Muscle of leg (tissue), 11 donors: ENCODE results near the gene ARHGAP29. TPM values are rescaled to one million over a fixed set of nuclear protein-coding genes. Genes with fewer than 3 reads are reported as not detected.
A peak's percentile ranks its signal among the peaks of the same experiment; 100 is the strongest.
"Not testable (repeated sequence)": the region's sequence is repeated elsewhere in the genome, so short reads cannot be mapped to it uniquely, and the experiment has no call there.

Experiments used
- DNase-seq: peaks from one replicate; pipeline ENCODE4 v3.0.0; 2013
- H3K27ac ChIP-seq: one replicate; pipeline ENCODE4 v1.5.1; 2013; ENCODE audit warnings: mild to moderate bottlenecking, low read length, control low read depth
- H3K27me3 ChIP-seq: one replicate; pipeline ENCODE4 v1.6.1; 2013; ENCODE audit warnings: low read length; ENCODE audit not compliant: control insufficient read depth, insufficient read depth
- H3K36me3 ChIP-seq: one replicate; pipeline ENCODE4 v1.6.1; 2013; ENCODE audit warnings: low read length; ENCODE audit not compliant: control insufficient read depth, insufficient read depth
- H3K4me1 ChIP-seq: one replicate; pipeline ENCODE4 v1.6.1; 2013; ENCODE audit warnings: low read length; ENCODE audit not compliant: control insufficient read depth, insufficient read depth
- H3K4me3 ChIP-seq: one replicate; pipeline ENCODE4 v1.5.1; 2013; ENCODE audit warnings: low read length, control low read depth
- H3K9me3 ChIP-seq: replicated peaks from 2 replicates; pipeline ENCODE4 v1.6.1; 2013; ENCODE audit warnings: low read depth, low read length; ENCODE audit not compliant: control insufficient read depth
- WGBS: methylation state at CpG from one replicate; pipeline ENCODE4 v1.1.5; 2013; ENCODE audit warnings: missing lambda C conversion rate; ENCODE audit not compliant: insufficient coverage; 5-methylcytosine and 5-hydroxymethylcytosine counted together
- polyA plus RNA-seq, 8 donors: library from polyadenylated mRNA; unstranded; fragments of 120-200 nt; gene quantifications; one replicate each; pipeline versions ENCODE4 v1.2.1 to v1.2.3, GENCODE V29; 2013; ENCODE audit warnings: inconsistent platforms in 1 of 8, low replicate concordance in 1 of 8; ENCODE audit not compliant: insufficient read length in 8 of 8, insufficient read depth in 1 of 8
- total RNA-seq: library from RNA; stranded (reverse); fragments of 120-200 nt; gene quantifications from one replicate; pipeline ENCODE4 v1.2.4, GENCODE V29; 2013

ARHGAP29 gene
- total and polyA plus RNA-seq, 9 donors, result 15.5 to 43.7 (median 34.0) TPM

- DNase-seq, result peak; percentile 62
- Histone ChIP-seq H3K36me3 (no peaks in the 10 kb centered on the region), H3K4me1 (no peaks in the 10 kb centered on the region), H3K4me3 (no peak overlapping the region), H3K9me3 (no peaks in the 10 kb centered on the region), H3K27me3 (no peaks in the 10 kb centered on the region), H3K27ac (no peak overlapping the region)
- no CpG with 5 or more reads among the region's 1 CpG for WGBS
Measured at GRCh38 chr1:94154989-94155388, 82.4 kb downstream of the ARHGAP29 start.

- Histone ChIP-seq H3K36me3 (no peaks in the 10 kb centered on the region), H3K4me3 (no peak overlapping the region), H3K27me3 (no peaks in the 10 kb centered on the region), H3K27ac (no peak overlapping the region), H3K4me1 (no peaks in the 10 kb centered on the region), H3K9me3 (no peaks in the 10 kb centered on the region)
- no peak for DNase-seq
- WGBS, result 80% methylated on average over 1 of the region's 1 CpG
Measured at GRCh38 chr1:94153133-94153532, 84.3 kb downstream of the ARHGAP29 start.

- DNase-seq, result not testable (repeated sequence)
Measured at GRCh38 chr1:94149166-94149565, 88.2 kb downstream of the ARHGAP29 start.

GRCh38 chr1:94146273-94146672 is 91.1 kb downstream of the ARHGAP29 start:
- WGBS, result 83% methylated on average over 2 of the region's 5 CpGs
- no peak overlapping the region for H3K4me3 ChIP-seq
- H3K4me1 ChIP-seq, result no peaks in the 10 kb centered on the region
- no peaks in the 10 kb centered on the region for H3K36me3 ChIP-seq
- H3K27ac ChIP-seq, result no peak overlapping the region
- no peaks in the 10 kb centered on the region for H3K9me3 ChIP-seq
- no peak for DNase-seq
- no peaks in the 10 kb centered on the region for H3K27me3 ChIP-seq

More at GRCh38 chr1:94149166-94149565, 88.2 kb downstream of the ARHGAP29 start:
- not testable (repeated sequence) for H3K36me3 ChIP-seq, H3K4me3 ChIP-seq, H3K27ac ChIP-seq, H3K27me3 ChIP-seq, H3K9me3 ChIP-seq, H3K4me1 ChIP-seq

- no peaks in the 10 kb centered on the region for H3K27me3 ChIP-seq
- no CpG with 5 or more reads among the region's 1 CpG for WGBS
- H3K9me3 ChIP-seq, result no peaks in the 10 kb centered on the region
- H3K4me3 ChIP-seq, result no peak overlapping the region
- no peaks in the 10 kb centered on the region for H3K4me1 ChIP-seq
- no peak for DNase-seq
- H3K36me3 ChIP-seq, result no peaks in the 10 kb centered on the region
- no peak overlapping the region for H3K27ac ChIP-seq
Measured at GRCh38 chr1:94144836-94145235, 92.5 kb downstream of the ARHGAP29 start.

GRCh38 chr1:94143809-94144176 is 93.6 kb downstream of the ARHGAP29 start:
- no peaks in the 10 kb centered on the region for H3K4me1 ChIP-seq
- H3K27me3 ChIP-seq, result no peaks in the 10 kb centered on the region
- H3K9me3 ChIP-seq, result no peaks in the 10 kb centered on the region
- DNase-seq, result no peak
- no peak overlapping the region for H3K27ac ChIP-seq
- no peak overlapping the region for H3K4me3 ChIP-seq
- H3K36me3 ChIP-seq, result no peaks in the 10 kb centered on the region

- H3K9me3 ChIP-seq, result no peaks in the 10 kb centered on the region
- WGBS, result 67% methylated on average over 1 of the region's 2 CpGs
- no peak overlapping the region for H3K27ac ChIP-seq
- no peak for DNase-seq
- no peaks in the 10 kb centered on the region for H3K27me3 ChIP-seq
- H3K4me3 ChIP-seq, result no peak overlapping the region
- H3K36me3 ChIP-seq, result no peaks in the 10 kb centered on the region
- no peaks in the 10 kb centered on the region for H3K4me1 ChIP-seq
Measured at GRCh38 chr1:94143173-94143808, 94.1 kb downstream of the ARHGAP29 start.

- no peaks in the 10 kb centered on the region for H3K4me1 ChIP-seq
- no peak overlapping the region for H3K4me3 ChIP-seq
- no peaks in the 10 kb centered on the region for H3K36me3 ChIP-seq
- H3K9me3 ChIP-seq, result no peaks in the 10 kb centered on the region
- 57% methylated on average over 1 of the region's 2 CpGs for WGBS
- no peak for DNase-seq
- no peaks in the 10 kb centered on the region for H3K27me3 ChIP-seq
- no peak overlapping the region for H3K27ac ChIP-seq
Measured at GRCh38 chr1:94142583-94142982, 94.8 kb downstream of the ARHGAP29 start.

GRCh38 chr1:94142022-94142421 is 95.4 kb downstream of the ARHGAP29 start:
- Histone ChIP-seq H3K4me3 (no peak overlapping the region), H3K9me3 (no peaks in the 10 kb centered on the region), H3K27me3 (no peaks in the 10 kb centered on the region), H3K36me3 (no peaks in the 10 kb centered on the region), H3K4me1 (no peaks in the 10 kb centered on the region), H3K27ac (no peak overlapping the region)
- WGBS, result 71% methylated on average over 1 of the region's 1 CpG
- DNase-seq, result no peak

GRCh38 chr1:94132111-94132510 is 105.3 kb downstream of the ARHGAP29 start:
- no peak for DNase-seq
- Histone ChIP-seq H3K9me3 (peaks cover 4% of the 10 kb centered on the region), H3K27me3 (no peaks in the 10 kb centered on the region), H3K4me1 (no peaks in the 10 kb centered on the region), H3K27ac (no peak overlapping the region), H3K4me3 (no peak overlapping the region), H3K36me3 (no peaks in the 10 kb centered on the region)
- 33% methylated on average over 1 of the region's 5 CpGs for WGBS
